Epithelial cell of esophagus (primary cell): Measurements from ENCODE around the gene AAGAB.

Experiments
- DNase-seq: peaks from one replicate; pipeline ENCODE4 v3.0.0; 2010; ENCODE audit warnings: low read depth
- H3K4me3 ChIP-seq: 2 replicates; pipeline ENCODE4 v1.5.1; 2011; ENCODE audit warnings: mild to moderate bottlenecking, low read length, control low read depth
- CTCF ChIP-seq: IDR thresholded peaks from 2 replicates; pipeline ENCODE4 v1.5.1; 2011; ENCODE audit warnings: low read depth, mild to moderate bottlenecking, low read length, control low read depth, inconsistent platforms; ENCODE audit not compliant: insufficient read depth; ENCODE audit errors: missing control alignments

Gene AAGAB

GRCh38 chr15:67240235-67241131 is 14.0 kb downstream of the AAGAB start:
- peak; percentile 54 for DNase-seq
- TF ChIP-seq CTCF, result peak; percentile 64
- H3K4me3 ChIP-seq, result no peak overlapping the region

- no peak for TF ChIP-seq CTCF
- H3K4me3 ChIP-seq, result no peak overlapping the region
- no peak for DNase-seq
Observed at GRCh38 chr15:67232591-67232990, 21.9 kb downstream of the AAGAB start.

DNA sequence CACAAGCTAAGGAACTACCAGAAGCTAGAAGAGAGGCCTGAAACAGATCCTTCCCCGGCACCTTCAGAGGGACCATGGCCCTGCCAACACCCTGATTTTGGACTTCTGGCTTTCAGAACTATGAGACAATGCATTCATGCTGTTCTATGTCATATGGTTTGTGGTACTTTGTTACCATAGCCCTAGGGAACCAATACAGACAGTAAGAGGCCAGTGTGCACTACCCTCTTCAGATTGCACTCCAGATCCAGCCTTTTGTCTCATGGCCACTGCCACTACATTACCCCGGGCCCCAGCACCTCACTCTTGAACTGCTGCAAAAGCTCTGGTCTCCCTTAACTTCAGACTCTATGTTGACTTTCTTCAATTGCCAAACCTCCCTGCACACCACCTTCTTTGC is 24.0 kb downstream of the AAGAB start:
- no peak for DNase-seq

GRCh38 chr15:67228286-67228685 is 26.2 kb downstream of the AAGAB start:
- H3K4me3 ChIP-seq, result no peak overlapping the region
- no peak for TF ChIP-seq CTCF
- DNase-seq, result no peak

More for the DNA sequence above, 24.0 kb downstream of the AAGAB start:
- H3K4me3 ChIP-seq, result no peak overlapping the region
- no peak for TF ChIP-seq CTCF

DNA sequence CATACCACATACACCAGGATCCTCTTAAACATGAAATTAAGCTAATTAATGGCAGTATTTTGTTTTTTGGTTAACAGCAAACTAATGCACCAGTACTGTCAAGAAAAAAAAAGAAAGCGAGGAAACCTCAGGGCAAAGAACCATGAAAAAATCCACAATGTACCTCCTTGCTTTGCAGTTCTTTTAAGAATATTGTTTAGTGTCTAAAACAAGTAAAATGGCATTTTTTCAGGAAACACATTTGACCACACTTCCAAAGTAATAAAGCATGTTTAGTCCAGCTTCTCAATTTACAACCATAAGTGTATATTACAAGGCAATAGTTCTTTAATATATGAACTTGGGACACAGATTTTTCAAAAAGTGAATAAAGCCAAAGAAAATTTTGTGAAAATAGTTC is 26.6 kb downstream of the AAGAB start:
- no peak overlapping the region for H3K4me3 ChIP-seq
- TF ChIP-seq CTCF, result no peak
- no peak for DNase-seq

DNA sequence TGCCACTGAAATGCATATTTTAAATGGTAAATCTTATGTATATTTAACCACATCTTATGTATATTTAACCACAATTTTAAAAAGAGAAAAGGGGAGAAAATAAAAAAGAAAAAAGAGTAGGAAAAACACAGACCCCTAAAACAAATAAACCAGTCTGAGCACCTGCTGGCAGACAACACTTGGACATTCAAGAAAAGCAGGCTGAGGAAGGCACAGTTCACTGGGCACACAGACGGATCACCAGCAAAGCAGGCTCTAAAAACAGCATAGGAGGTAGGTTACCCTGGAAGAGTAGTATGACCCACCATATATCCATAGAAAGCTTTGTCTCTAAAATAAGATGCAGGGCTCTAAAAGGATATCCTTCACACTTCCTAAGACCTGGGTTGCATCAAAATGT is 27.0 kb downstream of the AAGAB start:
- DNase-seq, result no peak
- H3K4me3 ChIP-seq, result no peak overlapping the region
- TF ChIP-seq CTCF, result no peak

- DNase-seq, result peak; percentile 89
- no peak overlapping the region for H3K4me3 ChIP-seq
- no peak for TF ChIP-seq CTCF
Observed at GRCh38 chr15:67225336-67225735, 29.1 kb downstream of the AAGAB start.
